OCI-LY7 (cell line): ENCODE results near the gene RIMS4. TPM values are rescaled to one million over a fixed set of nuclear protein-coding genes. Genes with fewer than 3 reads are reported as not detected.

Experiments used
- Bru-seq: library from RNA; stranded (reverse); fragments of 400-500 nt; gene quantifications from one replicate; lab custom pipeline; 2021; lab: Mats Ljungman, UMichigan
- BruChase-seq, 2 experiments: library from RNA; stranded (reverse); fragments of 400-500 nt; gene quantifications; one replicate each; lab custom pipeline; 2021; lab: Mats Ljungman, UMichigan
- BruUV-seq: library from RNA; stranded (reverse); fragments of 400-500 nt; replicated peaks from 2 replicates; lab custom pipeline; 2021; lab: Mats Ljungman, UMichigan
- CTCF ChIA-PET: fragments of 300-600 bp; sonication (Branson Sonifier 250); formaldehyde crosslinking; loops from one replicate; lab custom pipeline; 2022; ENCODE audit warnings: antibody characterized with exemption; ENCODE audit not compliant: unreplicated experiment; lab: Charles Lee
- POLR2A ChIA-PET: fragments of 300-600 bp; sonication (Branson Sonifier 250); formaldehyde crosslinking; loops from one replicate; lab custom pipeline; 2022; ENCODE audit warnings: antibody characterized with exemption; lab: Charles Lee
- DNase-seq: peaks from one replicate; pipeline ENCODE4 v3.0.0-alpha.2; 2015; ENCODE audit warnings: low spot score
- H2AFZ ChIP-seq: fragments of 200-600 bp; sonication (generic), shearing (Covaris generic); 2 replicates; pipeline ENCODE4 v1.6.1; 2014; ENCODE audit warnings: mild to moderate bottlenecking, antibody characterized with exemption, low read length, moderate library complexity
- H3K27ac ChIP-seq: fragments of 200-600 bp; sonication (generic); 2 replicates; pipeline ENCODE4 v1.5.1; 2014; ENCODE audit warnings: mixed run types, low read depth, mild to moderate bottlenecking, moderate library complexity, low read length, inconsistent platforms; ENCODE audit not compliant: poor library complexity, severe bottlenecking
- H3K36me3 ChIP-seq: fragments of 200-600 bp; sonication (generic); 2 replicates; pipeline ENCODE4 v1.6.1; 2014; ENCODE audit warnings: mild to moderate bottlenecking, antibody characterized with exemption, low read length, moderate library complexity, mixed read lengths; ENCODE audit not compliant: insufficient read depth
- H3K4me1 ChIP-seq: fragments of 200-600 bp; sonication (generic); 2 replicates; pipeline ENCODE4 v1.5.1; 2014; ENCODE audit warnings: mild to moderate bottlenecking, low read length; ENCODE audit not compliant: insufficient read depth, poor library complexity, severe bottlenecking
- H3K4me2 ChIP-seq: fragments of 200-600 bp; sonication (generic); 2 replicates; pipeline ENCODE4 v1.6.1; 2014; ENCODE audit warnings: mild to moderate bottlenecking, low read length
- H3K4me3 ChIP-seq: fragments of 200-600 bp; sonication (generic); 2 replicates; pipeline ENCODE4 v1.5.1; 2014; ENCODE audit warnings: mild to moderate bottlenecking, low read depth, low read length; ENCODE audit not compliant: poor library complexity, severe bottlenecking
- H3K79me2 ChIP-seq: fragments of 200-600 bp; sonication (generic); 2 replicates; pipeline ENCODE4 v1.6.1; 2016; ENCODE audit warnings: low read depth, mild to moderate bottlenecking, low read length, moderate library complexity, mixed read lengths; ENCODE audit not compliant: insufficient read depth
- H3K9me2 ChIP-seq: fragments of 200-600 bp; sonication (generic); 2 replicates; pipeline ENCODE4 v1.6.1; 2016; ENCODE audit warnings: mild to moderate bottlenecking, low read length, mixed read lengths; ENCODE audit not compliant: insufficient read depth
- H3K9me3 ChIP-seq: fragments of 200-600 bp; sonication (generic); 2 replicates; pipeline ENCODE4 v1.6.1; 2014; ENCODE audit warnings: mild to moderate bottlenecking, mixed run types, low read length, mixed read lengths
- H4K20me1 ChIP-seq: fragments of 200-600 bp; sonication (generic); 2 replicates; pipeline ENCODE4 v1.6.1; 2014; ENCODE audit warnings: mild to moderate bottlenecking, antibody characterized with exemption, low read length, moderate library complexity, mixed read lengths; ENCODE audit not compliant: insufficient read depth
- CTCF ChIP-seq: fragments of 200-600 bp; sonication (generic); conservative IDR thresholded peaks from 2 replicates; pipeline ENCODE4 v1.5.1; 2014; ENCODE audit warnings: mild to moderate bottlenecking, antibody characterized with exemption, low read length, moderate library complexity, mixed read lengths
- EZH2phosphoT487 ChIP-seq: fragments of 200-600 bp; sonication (generic); IDR thresholded peaks from 2 replicates; pipeline ENCODE4 v1.6.1; 2018; ENCODE audit warnings: low read depth, borderline replicate concordance, mild to moderate bottlenecking, mixed run types, antibody characterized with exemption, low read length, moderate library complexity, mixed read lengths
- intact Hi-C: fragments of 100-400 bp; cut with micrococcal nuclease; formaldehyde crosslinking; loops from one replicate; pipeline ENCODE4 v1.10.0; 2022; ENCODE audit not compliant: unreplicated experiment
- long read RNA-seq: library from polyadenylated mRNA; stranded (forward); transcript quantifications from one replicate; pipeline ENCODE4 v2.0.0, GENCODE V29; 2022
- total RNA-seq, 2 experiments: library from RNA; depleted of rRNA in 1 of 2; stranded (reverse); fragments of >200 nt in 1 of 2; shearing (Covaris generic) in 1 of 2; gene quantifications; 2 replicates each; pipeline ENCODE4 v1.2.3, GENCODE V29; 2014 to 2022

RIMS4 gene
- not detected in 2 replicates for total RNA-seq (2014; rRNA removed; shearing (Covaris generic))
- 0.13 TPM in 1 of 2 replicates, not detected in the other for total RNA-seq (2022)
- Bru-seq, nascent RNA = percentile 5 among the genes with signal in this experiment
- percentile 3 among the genes with signal in this experiment for BruChase-seq, experiment 1, labeled RNA remaining after a 6-hour chase
- percentile 5 among the genes with signal in this experiment for BruChase-seq, experiment 2, labeled RNA remaining after a 2-hour chase
- long read RNA-seq = 0 reads

- Histone ChIP-seq H3K9me2 (no peaks in the 10 kb centered on the region), H3K4me1 (no peaks in the 10 kb centered on the region), H3K4me2 (no peak within 1 kb of the TSS), H2AFZ (no peak within 1 kb of the TSS), H3K27ac (no peak within 1 kb of the TSS), H3K4me3 (no peak within 1 kb of the TSS), H4K20me1 (no peaks in the 10 kb centered on the region), H3K9me3 (no peaks in the 10 kb centered on the region), H3K36me3 (no peaks in the 10 kb centered on the region), H3K79me2 (no peaks in the 10 kb centered on the region)
- POLR2A ChIA-PET = no interaction called here
- no TSS peak for BruUV-seq
- intact Hi-C loops = no loop called here
- TF ChIP-seq CTCF = no peak
- TF ChIP-seq EZH2phosphoT487 = no peak
- DNase-seq = no peak
- CTCF ChIA-PET = no interaction called here
Observed at GRCh38 chr20:44810391-44811149, at the start of gene RIMS4. RIMS4 (minus strand) TSS chr20:44810546; CDS start chr20:44810271, 275 bp downstream.

- intact Hi-C loops = no loop called here
- ChIA-PET CTCF (no interaction called here), POLR2A (no interaction called here)
- Histone ChIP-seq H4K20me1 (no peaks in the 10 kb centered on the region), H3K9me2 (no peaks in the 10 kb centered on the region), H3K4me3 (no peak overlapping the region), H3K4me1 (peaks cover 5% of the 10 kb centered on the region), H2AFZ (peak overlapping the region; percentile 30; the same call in 1 of the 2 replicates), H3K9me3 (peaks cover 15% of the 10 kb centered on the region; the same call in 1 of the 2 replicates), H3K4me2 (no peak overlapping the region), H3K79me2 (no peaks in the 10 kb centered on the region), H3K27ac (no peak overlapping the region), H3K36me3 (no peaks in the 10 kb centered on the region)
- TF ChIP-seq CTCF (no peak), EZH2phosphoT487 (no peak)
- peak; percentile 32 for DNase-seq
- BruUV-seq = no TSS peak
Observed at GRCh38 chr20:44858606-44859360, 48.4 kb upstream of the RIMS4 start.
